GM13977 (cell line): Measurements from ENCODE around the gene OR13C9.
A peak's percentile ranks its signal among the peaks of the same experiment; 100 is the strongest.
"Not testable (repeated sequence)": the region's sequence is repeated elsewhere in the genome, so short reads cannot be mapped to it uniquely, and the experiment has no call there.

Experiments used
- DNase-seq: peaks from one replicate; pipeline ENCODE4 v3.0.0; 2012; ENCODE audit warnings: low spot score
- in situ Hi-C: fragments of 300-500 bp; cut with MboI; formaldehyde crosslinking; loops from one replicate; pipeline ENCODE4 v1.12.0; 2022; ENCODE audit warnings: low sequenced_read_pairs, low pct_unique_long_range_greater_than_20kb, mixed read lengths, inconsistent platforms; ENCODE audit not compliant: unreplicated experiment
- TF ChIP-seq, protein P1 (sequence below): IDR thresholded peaks from 2 replicates; pipeline ENCODE4 v1.5.1; 2012; ENCODE audit warnings: mild to moderate bottlenecking, control low read depth; ENCODE audit not compliant: insufficient read depth; ENCODE audit errors: extremely low read depth, missing control alignments

The OR13C9 gene

DNA sequence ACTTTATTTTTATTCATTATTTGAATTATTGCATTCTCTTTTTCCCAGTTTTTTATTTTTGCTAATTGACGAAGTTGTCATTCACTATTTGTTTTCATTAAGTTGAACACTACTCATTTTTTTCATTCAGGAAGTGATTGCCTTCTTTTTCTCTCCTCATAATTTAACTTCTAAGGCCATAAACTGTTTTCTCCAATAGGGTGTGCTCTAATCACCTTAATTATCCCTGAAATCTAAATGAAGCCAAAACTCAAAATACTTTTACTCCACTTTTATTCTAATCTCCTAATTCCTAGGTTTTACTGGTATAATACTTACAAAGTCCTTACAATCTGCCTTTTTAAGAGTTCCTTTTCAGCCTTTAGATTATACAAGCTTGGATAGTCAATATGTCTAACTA, 9.7 kb downstream of the OR13C9 start:
- no peak for DNase-seq
- in situ Hi-C loops = no loop called here
- TF ChIP-seq, protein P1, sequence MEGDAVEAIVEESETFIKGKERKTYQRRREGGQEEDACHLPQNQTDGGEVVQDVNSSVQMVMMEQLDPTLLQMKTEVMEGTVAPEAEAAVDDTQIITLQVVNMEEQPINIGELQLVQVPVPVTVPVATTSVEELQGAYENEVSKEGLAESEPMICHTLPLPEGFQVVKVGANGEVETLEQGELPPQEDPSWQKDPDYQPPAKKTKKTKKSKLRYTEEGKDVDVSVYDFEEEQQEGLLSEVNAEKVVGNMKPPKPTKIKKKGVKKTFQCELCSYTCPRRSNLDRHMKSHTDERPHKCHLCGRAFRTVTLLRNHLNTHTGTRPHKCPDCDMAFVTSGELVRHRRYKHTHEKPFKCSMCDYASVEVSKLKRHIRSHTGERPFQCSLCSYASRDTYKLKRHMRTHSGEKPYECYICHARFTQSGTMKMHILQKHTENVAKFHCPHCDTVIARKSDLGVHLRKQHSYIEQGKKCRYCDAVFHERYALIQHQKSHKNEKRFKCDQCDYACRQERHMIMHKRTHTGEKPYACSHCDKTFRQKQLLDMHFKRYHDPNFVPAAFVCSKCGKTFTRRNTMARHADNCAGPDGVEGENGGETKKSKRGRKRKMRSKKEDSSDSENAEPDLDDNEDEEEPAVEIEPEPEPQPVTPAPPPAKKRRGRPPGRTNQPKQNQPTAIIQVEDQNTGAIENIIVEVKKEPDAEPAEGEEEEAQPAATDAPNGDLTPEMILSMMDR = peak; percentile 15

DNA sequence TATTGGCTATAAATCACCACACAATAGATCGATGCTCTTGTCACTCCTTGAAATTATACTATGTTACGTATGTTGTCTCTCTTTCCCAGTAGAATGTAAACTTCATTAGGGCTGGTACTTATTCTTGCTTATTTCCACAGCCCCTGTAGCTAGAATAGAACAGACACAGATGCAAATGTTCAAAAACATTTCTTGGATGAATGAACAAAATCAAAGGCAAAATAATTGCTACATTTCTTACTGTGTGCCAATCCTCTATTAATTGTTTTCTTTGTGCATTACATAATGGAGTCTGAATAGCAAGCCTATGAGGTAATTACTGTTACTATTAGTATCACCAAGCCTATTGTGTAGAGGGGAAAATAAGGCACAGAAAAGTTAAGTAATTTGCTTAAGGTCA, 11.9 kb downstream of the OR13C9 start:
- DNase-seq = no peak
- in situ Hi-C loops = no loop called here
- TF ChIP-seq, protein P1 = no peak

DNA sequence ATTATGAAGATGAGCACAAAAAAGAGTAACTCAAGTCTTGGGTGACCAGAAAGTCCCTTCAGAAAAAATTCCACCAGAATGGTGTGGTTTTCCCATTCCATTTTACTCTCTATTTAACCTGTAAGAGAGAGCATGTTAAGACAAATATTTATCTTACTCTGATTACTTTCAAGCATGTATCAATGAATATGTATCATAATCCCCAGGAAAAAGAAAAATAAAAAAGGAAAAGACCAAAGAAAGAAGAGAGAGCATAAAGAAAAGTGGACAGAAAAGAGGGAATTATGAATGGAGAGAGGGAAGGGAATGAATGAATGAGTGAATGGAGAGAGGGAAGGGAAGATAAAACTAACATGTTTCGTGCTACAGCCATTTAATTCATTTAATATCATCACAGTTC, 12.5 kb downstream of the OR13C9 start, which contains the start of gene OR13C2:
OR13C2 (minus strand) TSS at position 101 of the 400 bp plus-strand sequence; CDS start at position 101, 0 bp downstream.
- DNase-seq, in situ Hi-C loops: not testable (repeated sequence)

DNA sequence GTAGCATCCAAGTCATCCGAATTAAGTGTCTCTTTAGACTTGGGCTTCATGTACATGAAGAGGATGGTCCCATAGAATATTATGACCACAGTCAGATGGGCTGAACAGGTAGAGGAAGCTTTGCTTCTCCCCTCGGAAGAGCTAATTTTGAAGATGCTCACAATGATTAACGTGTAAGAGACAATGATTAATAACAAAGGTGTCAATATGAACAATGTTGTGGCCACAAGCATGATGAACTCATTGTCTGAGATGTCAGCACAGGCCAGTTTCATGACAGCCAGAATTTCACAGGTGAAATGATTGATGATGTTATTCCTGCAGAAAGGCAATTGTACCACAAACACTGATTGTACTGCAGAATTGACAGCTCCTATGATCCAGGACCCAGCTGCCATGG, 13.2 kb downstream of the OR13C9 start:
- in situ Hi-C loops = no loop called here
- no peak for DNase-seq
- TF ChIP-seq, protein P1 = no peak

DNA sequence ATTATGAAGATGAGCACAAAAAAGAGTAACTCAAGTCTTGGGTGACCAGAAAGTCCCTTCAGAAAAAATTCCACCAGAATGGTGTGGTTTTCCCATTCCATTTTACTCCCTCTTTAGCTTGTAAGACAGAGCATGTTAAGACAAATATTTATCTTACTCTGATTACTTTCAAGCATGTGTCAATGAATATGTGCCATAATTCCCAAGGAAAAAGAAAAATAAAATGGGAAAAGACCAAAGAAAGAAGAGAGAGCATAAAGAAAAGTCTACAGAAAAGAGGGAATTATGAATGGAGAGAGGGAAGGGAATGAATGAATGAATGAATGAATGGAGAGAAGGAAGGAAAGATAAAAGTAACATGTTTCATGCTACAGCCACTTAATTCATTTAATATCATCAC, 18.7 kb downstream of the OR13C9 start, which contains the start of gene OR13C5:
OR13C5 (minus strand) TSS at position 101 of the 400 bp plus-strand sequence; CDS start at position 101, 0 bp downstream.
- DNase-seq, in situ Hi-C loops: not testable (repeated sequence)

DNA sequence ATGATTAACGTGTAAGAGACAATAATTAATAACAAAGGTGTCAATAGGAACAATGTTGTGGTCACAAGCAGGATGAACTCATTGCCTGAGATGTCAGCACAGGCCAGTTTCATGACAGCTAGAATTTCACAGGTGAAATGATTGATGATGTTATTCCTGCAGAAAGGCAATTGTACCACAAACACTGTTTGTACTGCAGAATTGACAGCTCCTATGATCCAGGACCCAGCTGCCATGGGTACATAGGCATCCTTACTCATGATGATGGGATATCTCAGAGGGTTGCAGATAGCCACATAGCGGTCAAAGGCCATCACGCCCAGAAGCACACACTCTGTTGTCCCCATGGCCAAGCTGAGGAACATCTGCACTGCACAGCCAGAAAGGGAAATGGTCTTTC, 19.3 kb downstream of the OR13C9 start:
- in situ Hi-C loops, DNase-seq: not testable (repeated sequence)

DNA sequence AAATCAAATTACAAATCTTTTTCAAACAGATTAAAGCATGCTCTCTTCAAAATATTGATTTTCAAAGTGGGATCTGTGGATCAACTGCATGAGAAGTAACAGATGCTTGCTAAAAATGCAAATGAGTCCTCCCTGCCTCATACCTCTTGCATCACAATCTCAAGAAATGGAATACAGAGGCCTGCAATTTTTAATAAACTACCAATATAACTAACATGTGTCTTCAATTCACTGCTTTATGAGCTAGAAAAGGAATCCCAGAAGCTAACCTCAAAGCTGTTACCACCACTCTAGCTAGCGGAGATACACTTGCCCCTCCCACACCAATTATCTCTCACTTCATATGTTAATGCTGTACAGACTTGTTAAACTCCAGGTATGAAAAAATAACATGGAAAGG, 28.4 kb downstream of the OR13C9 start:
- TF ChIP-seq, protein P1 = no peak
- in situ Hi-C loops = no loop called here
- no peak for DNase-seq

DNA sequence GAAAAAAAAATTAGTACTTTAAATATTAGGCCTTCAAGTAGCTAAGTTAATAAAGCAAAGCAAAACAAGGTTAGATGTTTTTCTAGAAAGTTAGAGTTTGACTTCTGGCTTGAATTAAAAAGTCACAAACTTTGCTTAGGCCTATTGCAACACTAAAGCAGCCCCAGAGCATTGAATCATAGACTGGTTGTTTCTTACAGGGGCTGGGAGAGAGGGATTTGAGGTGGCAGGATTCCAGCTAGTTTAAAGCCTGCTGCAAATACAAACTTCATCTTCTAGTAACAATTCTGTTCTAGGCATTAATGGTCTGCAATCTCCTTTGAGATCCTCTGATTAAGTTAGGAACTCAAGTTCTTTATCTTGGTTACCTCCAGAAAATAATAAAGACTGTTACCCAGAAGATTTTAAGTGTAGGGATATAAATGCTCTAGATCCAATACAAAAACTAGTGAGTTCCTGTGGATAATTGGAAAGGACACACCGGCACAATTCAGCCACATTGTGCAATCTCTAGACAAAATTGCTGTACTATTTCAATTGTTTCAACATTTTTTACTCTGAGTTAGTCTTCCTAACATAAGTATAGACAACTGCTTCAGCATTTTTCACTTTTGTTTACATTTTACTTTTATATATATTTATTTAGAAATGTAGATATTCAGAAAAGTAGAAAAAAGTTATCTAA, 31.4 kb downstream of the OR13C9 start:
- TF ChIP-seq, protein P1 = no peak
- in situ Hi-C loops = no loop called here
- no peak for DNase-seq
